ENCODE measurements around the gene EMC10. TPM values are rescaled to one million over a fixed set of nuclear protein-coding genes. Genes with fewer than 3 reads are reported as not detected.
A peak's percentile ranks its signal among the peaks of the same experiment; 100 is the strongest.

The EMC10 gene
- total and polyA plus RNA-seq, 4 donors: 17.1 to 132 (median 40.5) TPM

- TF ChIP-seq EGR1 (IDR thresholded peaks at IDR 0.05; ENCODE audit: low read depth in 2 of 2): no peak
- no peak for TF ChIP-seq TAF1 (conservative IDR thresholded peaks at IDR 0.05)
- no peak for TF ChIP-seq GABPA (IDR thresholded peaks at IDR 0.05 in 1 of 2, conservative IDR thresholded peaks at IDR 0.05 in 1 of 2)
- no peak for TF ChIP-seq FOXA2 (IDR thresholded peaks at IDR 0.05)
- TF ChIP-seq JUND (IDR thresholded peaks at IDR 0.05): no peak
- no peak for TF ChIP-seq FOXA1 (IDR thresholded peaks at IDR 0.05)
- no peak for TF ChIP-seq NR2F2 (IDR thresholded peaks at IDR 0.05)
- TF ChIP-seq SP1 (IDR thresholded peaks at IDR 0.05): no peak
- no peak for TF ChIP-seq ZBTB33 (IDR thresholded peaks at IDR 0.05)
- no peak for TF ChIP-seq YY1 (IDR thresholded peaks at IDR 0.05)
- no peak for DNase-seq (ENCODE audit: low spot score)
- H3K4me1 ChIP-seq (ENCODE audit: control insufficient read depth in 4 of 4, insufficient read depth in 4 of 4, low read length in 3 of 4): peaks cover 2 to 9% (median 5%) of the 10 kb centered on the region in 4 donors
- H3K9me3 ChIP-seq (ENCODE audit: control insufficient read depth in 4 of 4, low read length in 3 of 4): no peaks in the 10 kb centered on the region
- no peak overlapping the region for H3K4me3 ChIP-seq (ENCODE audit: low read depth in 1 of 3, low read length in 3 of 3)
- no peaks in the 10 kb centered on the region for H3K36me3 ChIP-seq (ENCODE audit: control insufficient read depth in 4 of 4, insufficient read depth in 3 of 4, low read depth in 1 of 4, low read length in 3 of 4)
- no peak overlapping the region for H3K9ac ChIP-seq (ENCODE audit: low read depth in 1 of 2, low read length in 2 of 2)
- 18% methylated on average over 38 of the region's 38 CpGs for WGBS
- H3K27ac ChIP-seq (ENCODE audit: low read depth in 1 of 2, low read length in 2 of 2): peak overlapping the region in 1 of 2 donors; percentile 37
- H3K27me3 ChIP-seq (ENCODE audit: control insufficient read depth in 4 of 4, insufficient read depth in 4 of 4, low read length in 3 of 4): peaks cover 0 to 5% (median 0%) of the 10 kb centered on the region in 4 donors
These were observed 48.3 kb upstream of the EMC10 start for GRCh38 chr19:50427997-50428425.

- no peak for DNase-seq (ENCODE audit: low spot score)
- H3K9ac ChIP-seq (ENCODE audit: low read depth in 1 of 2, low read length in 2 of 2): no peak overlapping the region
- no peak overlapping the region for H3K27ac ChIP-seq (ENCODE audit: low read depth in 1 of 2, low read length in 2 of 2)
- H3K27me3 ChIP-seq (ENCODE audit: control insufficient read depth in 4 of 4, insufficient read depth in 4 of 4, low read length in 3 of 4): peaks cover 0 to 6% (median 0%) of the 10 kb centered on the region in 4 donors
- WGBS: 81% methylated on average over 7 of the region's 7 CpGs
- H3K9me3 ChIP-seq (ENCODE audit: control insufficient read depth in 4 of 4, low read length in 3 of 4): no peaks in the 10 kb centered on the region
- peaks cover 2 to 9% (median 5%) of the 10 kb centered on the region in 4 donors for H3K4me1 ChIP-seq (ENCODE audit: control insufficient read depth in 4 of 4, insufficient read depth in 4 of 4, low read length in 3 of 4)
- no peak for TF ChIP-seq TAF1 (conservative IDR thresholded peaks at IDR 0.05)
- no peak for TF ChIP-seq HNF4G (IDR thresholded peaks at IDR 0.05)
- no peak for TF ChIP-seq REST (IDR thresholded peaks at IDR 0.05)
- TF ChIP-seq CTCF (IDR thresholded peaks at IDR 0.05; ENCODE audit: low read depth, low read length, missing input control): no peak
- no peak for TF ChIP-seq RXRA (IDR thresholded peaks at IDR 0.05)
- no peak for TF ChIP-seq EGR1 (IDR thresholded peaks at IDR 0.05; ENCODE audit: low read depth in 2 of 2)
- no peak for TF ChIP-seq RAD21 (IDR thresholded peaks at IDR 0.05)
- no peak for TF ChIP-seq JUND (IDR thresholded peaks at IDR 0.05)
- H3K4me3 ChIP-seq (ENCODE audit: low read depth in 1 of 3, low read length in 3 of 3): no peak overlapping the region
- H3K36me3 ChIP-seq (ENCODE audit: control insufficient read depth in 4 of 4, insufficient read depth in 3 of 4, low read depth in 1 of 4, low read length in 3 of 4): no peaks in the 10 kb centered on the region
These were observed 47.4 kb upstream of the EMC10 start for GRCh38 chr19:50428772-50429463.
